ENCODE results near the gene ASB14. TPM values are rescaled to one million over a fixed set of nuclear protein-coding genes. Genes with fewer than 3 reads are reported as not detected.

Gene ASB14
- total RNA-seq, 1 experiment from 2014 or later = 0.03 TPM

DNA sequence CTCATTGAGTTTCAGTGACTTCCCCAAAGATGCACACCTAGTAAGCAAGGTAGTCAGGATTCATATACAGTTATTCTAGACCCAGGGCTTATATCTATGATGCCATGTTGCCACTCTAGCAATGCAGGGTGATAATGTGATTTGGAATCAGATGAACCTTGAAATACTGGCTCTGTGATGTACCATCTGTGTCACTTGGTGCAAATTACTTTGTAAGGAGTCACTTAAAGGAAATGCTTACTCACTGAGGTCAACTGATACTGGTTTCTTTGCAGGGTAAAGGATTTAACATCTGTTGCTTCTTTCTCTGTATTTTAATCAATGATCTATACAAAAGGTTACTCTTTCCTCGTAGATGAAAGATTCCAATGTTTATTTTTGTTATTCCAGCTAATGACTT lies 10.8 kb downstream of the ASB14 start:
- no peak overlapping the region for H3K4me3 ChIP-seq (ENCODE audit: insufficient read depth, low read depth, low read length)
- DNase-seq = no peak
- H3K36me3 ChIP-seq (replicated peaks; ENCODE audit: control insufficient read depth, insufficient read depth, low read length) = no peaks in the 10 kb centered on the region
- no peaks in the 10 kb centered on the region for H3K27me3 ChIP-seq (ENCODE audit: control insufficient read depth, insufficient read depth, low read length)

DNA sequence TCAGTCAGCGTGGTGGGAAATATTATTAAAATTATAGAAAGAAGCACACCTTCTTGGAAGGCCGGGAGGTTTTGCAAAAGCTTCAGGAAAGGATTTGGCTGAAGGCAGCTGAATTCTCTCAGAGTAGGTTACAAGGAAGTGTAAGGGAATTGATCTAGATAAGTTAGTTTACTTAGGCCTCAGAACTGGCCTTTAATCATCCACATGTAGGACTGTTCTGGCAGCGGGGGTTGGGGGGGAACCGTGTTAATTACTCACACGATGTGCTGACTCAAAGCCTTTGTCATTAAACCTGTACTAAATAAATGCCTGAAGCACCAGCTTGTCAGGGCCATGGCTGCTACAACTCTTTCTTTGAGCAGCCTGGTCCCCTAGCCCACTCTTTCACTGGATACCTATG lies 12.8 kb downstream of the ASB14 start:
- Histone ChIP-seq H3K36me3 (replicated peaks; ENCODE audit: control insufficient read depth, insufficient read depth, low read length) (no peaks in the 10 kb centered on the region), H3K27me3 (ENCODE audit: control insufficient read depth, insufficient read depth, low read length) (no peaks in the 10 kb centered on the region), H3K4me3 (ENCODE audit: insufficient read depth, low read depth, low read length) (no peak overlapping the region)
- no peak for DNase-seq

DNA sequence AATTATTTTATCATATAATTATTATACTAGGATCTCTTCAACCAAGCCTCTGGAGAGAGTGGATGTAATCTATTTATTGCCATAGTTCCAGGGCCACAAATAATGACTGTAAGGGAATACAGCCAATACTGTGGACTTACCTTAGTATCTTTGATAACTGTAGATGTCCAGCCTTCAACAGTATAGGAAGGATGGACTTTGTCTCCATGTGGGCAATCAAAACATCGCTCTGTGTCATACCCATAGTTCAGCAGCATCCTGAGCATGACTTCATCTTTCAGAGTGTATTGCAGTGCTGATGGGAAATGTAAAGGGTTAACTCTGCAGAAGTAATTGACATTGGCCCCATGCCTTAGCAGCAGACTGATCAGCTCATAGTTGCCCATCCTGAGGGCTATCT lies 14.2 kb downstream of the ASB14 start:
- no peak overlapping the region for H3K4me3 ChIP-seq (ENCODE audit: insufficient read depth, low read depth, low read length)
- no peak for DNase-seq
- H3K36me3 ChIP-seq (replicated peaks; ENCODE audit: control insufficient read depth, insufficient read depth, low read length) = no peaks in the 10 kb centered on the region
- H3K27me3 ChIP-seq (ENCODE audit: control insufficient read depth, insufficient read depth, low read length) = no peaks in the 10 kb centered on the region

DNA sequence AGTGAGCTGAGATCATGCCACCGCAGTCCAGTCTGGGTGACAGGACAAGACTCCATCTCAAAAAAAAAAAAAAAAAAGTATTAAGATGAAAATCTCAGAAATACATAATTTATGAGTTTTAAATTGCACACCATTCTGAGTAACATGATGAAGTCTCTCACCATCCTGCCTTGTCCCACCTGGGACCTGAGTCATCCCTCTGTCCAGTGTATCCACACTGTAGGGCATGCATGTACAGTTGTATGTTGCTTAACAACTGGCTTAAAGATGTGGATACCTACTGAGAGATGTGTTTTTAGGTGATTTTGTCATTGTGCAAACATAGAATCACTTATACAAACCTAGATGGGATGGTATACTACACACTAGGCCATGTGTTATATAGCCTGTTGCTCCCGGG lies 17.1 kb downstream of the ASB14 start:
- Histone ChIP-seq H3K36me3 (replicated peaks; ENCODE audit: control insufficient read depth, insufficient read depth, low read length) (no peaks in the 10 kb centered on the region), H3K4me3 (ENCODE audit: insufficient read depth, low read depth, low read length) (no peak overlapping the region), H3K27me3 (ENCODE audit: control insufficient read depth, insufficient read depth, low read length) (no peaks in the 10 kb centered on the region)
- no peak for DNase-seq

DNA sequence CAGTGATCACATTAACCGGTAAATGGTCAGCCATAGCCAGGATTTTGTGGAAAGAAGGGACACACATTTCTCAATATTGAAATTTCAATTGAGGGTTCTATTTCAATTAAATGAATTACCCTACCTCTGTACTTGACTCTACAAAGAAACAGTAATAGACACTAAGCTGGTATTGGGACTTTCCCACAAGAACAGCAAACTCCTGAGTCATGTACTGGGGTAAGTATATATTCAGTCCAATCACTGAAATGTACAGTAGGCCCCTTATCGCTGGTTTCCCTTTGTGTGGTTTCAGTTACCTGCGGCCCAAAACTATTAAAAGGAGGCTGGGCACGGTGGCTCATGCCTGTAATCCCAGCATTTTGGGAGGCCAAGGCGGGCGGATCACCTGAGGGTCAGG lies 17.6 kb downstream of the ASB14 start:
- DNase-seq = no peak
- Histone ChIP-seq H3K36me3 (replicated peaks; ENCODE audit: control insufficient read depth, insufficient read depth, low read length) (no peaks in the 10 kb centered on the region), H3K4me3 (ENCODE audit: insufficient read depth, low read depth, low read length) (no peak overlapping the region), H3K27me3 (ENCODE audit: control insufficient read depth, insufficient read depth, low read length) (no peaks in the 10 kb centered on the region)

DNA sequence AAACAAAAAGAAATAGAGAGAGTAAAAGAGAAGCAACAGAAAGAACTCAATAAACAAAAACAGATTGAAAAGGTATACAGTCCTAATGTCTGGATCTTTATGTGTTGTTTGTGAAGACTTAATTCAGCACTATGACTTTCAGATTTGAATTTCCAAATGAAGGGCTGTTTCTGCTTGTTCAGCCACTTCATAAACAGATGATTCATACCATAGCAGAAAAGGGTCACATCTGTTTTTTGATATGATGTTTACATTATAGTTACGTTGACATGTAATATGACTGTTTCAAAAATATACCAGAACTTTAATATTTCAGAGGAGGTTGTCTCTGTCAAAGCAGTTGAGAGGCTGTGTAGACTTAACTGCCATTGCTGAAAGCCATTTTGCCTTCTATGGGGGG lies 24.1 kb downstream of the ASB14 start:
- Histone ChIP-seq H3K36me3 (replicated peaks; ENCODE audit: control insufficient read depth, insufficient read depth, low read length) (peaks cover 1% of the 10 kb centered on the region; the same call in 1 of the 2 replicates), H3K27me3 (ENCODE audit: control insufficient read depth, insufficient read depth, low read length) (no peaks in the 10 kb centered on the region), H3K4me3 (ENCODE audit: insufficient read depth, low read depth, low read length) (no peak overlapping the region)
- no peak for DNase-seq

DNA sequence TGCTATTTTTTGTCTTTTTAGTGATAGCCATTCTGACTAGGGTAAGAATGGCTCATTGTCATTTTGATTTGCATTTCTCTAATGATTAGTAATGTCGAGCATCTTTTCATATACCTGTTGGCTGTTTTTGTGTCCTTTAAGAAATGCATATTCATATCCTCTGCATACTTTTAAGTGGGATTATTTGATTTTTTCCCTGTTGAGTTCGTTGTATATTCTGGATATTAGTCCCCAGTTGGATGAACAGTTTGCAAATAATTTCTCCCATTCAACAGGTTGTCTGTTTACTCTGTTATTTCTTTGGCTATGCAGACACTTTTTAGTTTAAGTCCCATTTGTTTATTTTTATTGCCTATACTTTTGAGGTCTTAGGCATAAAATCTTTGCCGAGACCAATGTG lies 30.6 kb downstream of the ASB14 start:
- DNase-seq = no peak
- H3K27me3 ChIP-seq (ENCODE audit: control insufficient read depth, insufficient read depth, low read length) = no peaks in the 10 kb centered on the region

DNA sequence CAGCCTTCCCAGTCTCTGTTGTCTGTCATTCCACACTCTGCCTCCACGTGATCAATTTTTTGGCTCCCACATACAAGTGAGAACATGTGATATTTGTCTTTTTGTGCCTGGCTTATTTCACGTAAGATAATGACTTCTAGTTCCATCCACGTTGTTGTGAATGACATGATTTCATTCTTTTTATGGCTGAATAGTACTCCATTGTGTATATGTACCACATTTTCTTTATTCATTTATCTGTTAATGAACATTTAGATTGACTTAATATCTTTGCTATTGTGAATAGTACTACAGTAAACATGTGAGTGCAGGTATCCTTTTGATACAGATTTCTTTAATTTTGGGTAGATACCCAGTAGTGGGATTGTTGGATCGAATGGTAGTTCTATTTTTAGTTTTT lies 31.4 kb downstream of the ASB14 start:
- no peak overlapping the region for H3K4me3 ChIP-seq (ENCODE audit: insufficient read depth, low read depth, low read length)
- DNase-seq = no peak
- peaks cover 2% of the 10 kb centered on the region for H3K36me3 ChIP-seq (replicated peaks; ENCODE audit: control insufficient read depth, insufficient read depth, low read length)
- no peaks in the 10 kb centered on the region for H3K27me3 ChIP-seq (ENCODE audit: control insufficient read depth, insufficient read depth, low read length)

More for the DNA sequence above, 30.6 kb downstream of the ASB14 start:
- Histone ChIP-seq H3K4me3 (ENCODE audit: insufficient read depth, low read depth, low read length) (no peak overlapping the region), H3K36me3 (replicated peaks; ENCODE audit: control insufficient read depth, insufficient read depth, low read length) (peaks cover 2% of the 10 kb centered on the region)

DNA sequence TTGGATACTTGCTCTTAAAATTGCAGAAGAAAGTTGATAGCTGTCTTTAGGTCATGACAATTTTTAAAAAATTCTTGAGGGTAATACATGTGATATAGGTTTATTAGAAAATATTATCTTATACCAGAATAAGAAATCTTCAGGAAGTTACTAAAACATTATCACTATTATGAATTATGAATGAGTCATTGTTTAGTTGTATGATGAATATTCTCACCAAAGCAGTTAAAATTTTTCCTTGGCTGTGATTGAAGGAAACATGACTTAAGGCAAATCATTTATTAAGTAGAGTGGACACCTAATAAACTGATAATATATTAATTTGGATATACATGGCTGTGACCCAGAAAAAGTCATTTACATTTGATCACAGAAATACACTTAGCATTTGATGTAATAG lies 34.8 kb downstream of the ASB14 start:
- no peaks in the 10 kb centered on the region for H3K27me3 ChIP-seq (ENCODE audit: control insufficient read depth, insufficient read depth, low read length)
- peaks cover 2% of the 10 kb centered on the region for H3K36me3 ChIP-seq (replicated peaks; ENCODE audit: control insufficient read depth, insufficient read depth, low read length)
- DNase-seq = no peak
- H3K4me3 ChIP-seq (ENCODE audit: insufficient read depth, low read depth, low read length) = no peak overlapping the region

DNA sequence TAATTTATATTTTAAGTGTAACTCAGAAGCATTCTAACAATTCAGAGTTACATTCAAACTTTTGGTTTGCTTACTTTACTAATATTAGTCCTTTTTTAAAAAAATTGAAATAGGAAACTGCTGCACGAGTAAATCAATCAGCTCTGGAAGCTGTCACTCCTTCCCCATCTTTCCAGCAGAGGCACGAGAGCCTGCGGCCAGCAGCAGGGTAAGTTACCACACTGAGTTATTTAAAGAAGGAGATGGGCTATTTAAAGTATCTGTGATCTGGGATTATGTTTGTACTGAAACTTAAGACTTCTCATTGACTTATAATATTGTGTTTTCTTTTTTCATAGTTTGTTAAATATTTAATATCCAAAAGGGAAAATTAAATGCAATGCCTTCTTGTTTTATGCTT lies 35.6 kb downstream of the ASB14 start:
- no peak for DNase-seq
- peaks cover 2% of the 10 kb centered on the region for H3K36me3 ChIP-seq (replicated peaks; ENCODE audit: control insufficient read depth, insufficient read depth, low read length)
- H3K4me3 ChIP-seq (ENCODE audit: insufficient read depth, low read depth, low read length) = no peak overlapping the region
- no peaks in the 10 kb centered on the region for H3K27me3 ChIP-seq (ENCODE audit: control insufficient read depth, insufficient read depth, low read length)

DNA sequence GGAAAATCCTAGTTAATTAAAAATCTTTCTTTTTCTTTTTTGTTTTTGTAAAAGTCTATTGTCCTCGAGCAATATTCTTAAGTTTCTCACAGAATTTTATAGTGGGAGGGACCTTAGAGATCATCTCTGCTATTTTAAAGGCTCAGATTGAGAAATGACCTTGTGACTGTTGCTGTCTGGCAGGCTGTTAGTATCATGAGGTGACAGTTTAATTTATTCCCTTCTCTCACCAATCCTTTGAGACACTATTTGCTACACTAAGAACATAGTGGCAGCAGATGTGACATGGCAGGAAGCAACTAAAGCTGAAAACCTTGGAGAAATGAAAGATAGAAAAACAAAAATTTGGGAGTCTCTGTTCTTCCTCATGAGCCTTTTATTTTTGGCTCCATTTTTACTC lies 40.1 kb downstream of the ASB14 start:
- Histone ChIP-seq H3K4me3 (ENCODE audit: insufficient read depth, low read depth, low read length) (no peak overlapping the region), H3K36me3 (replicated peaks; ENCODE audit: control insufficient read depth, insufficient read depth, low read length) (no peaks in the 10 kb centered on the region; the same call in 1 of the 2 replicates), H3K27me3 (ENCODE audit: control insufficient read depth, insufficient read depth, low read length) (no peaks in the 10 kb centered on the region)
- DNase-seq = no peak

DNA sequence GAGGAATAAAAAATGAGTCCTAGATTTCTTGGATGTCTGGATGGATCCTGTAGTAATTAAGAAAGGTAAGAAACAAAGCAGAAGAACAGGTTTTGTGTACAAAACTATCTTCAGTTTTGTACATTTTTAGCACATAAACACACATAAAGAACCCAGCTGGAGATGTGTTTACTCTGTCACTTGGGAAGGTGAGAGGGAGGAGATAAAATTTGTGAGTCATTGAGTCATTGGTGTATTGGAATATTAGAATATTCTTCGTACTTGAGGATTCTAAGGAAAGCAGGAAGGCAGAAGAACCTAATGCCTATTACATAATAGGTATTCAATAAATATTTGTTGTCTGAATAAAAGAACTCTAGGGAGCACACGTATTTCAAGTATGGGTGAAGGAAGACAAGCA lies 47.5 kb downstream of the ASB14 start:
- Histone ChIP-seq H3K27me3 (ENCODE audit: control insufficient read depth, insufficient read depth, low read length) (no peaks in the 10 kb centered on the region), H3K36me3 (replicated peaks; ENCODE audit: control insufficient read depth, insufficient read depth, low read length) (peaks cover 6% of the 10 kb centered on the region), H3K4me3 (ENCODE audit: insufficient read depth, low read depth, low read length) (no peak overlapping the region)
- no peak for DNase-seq

DNA sequence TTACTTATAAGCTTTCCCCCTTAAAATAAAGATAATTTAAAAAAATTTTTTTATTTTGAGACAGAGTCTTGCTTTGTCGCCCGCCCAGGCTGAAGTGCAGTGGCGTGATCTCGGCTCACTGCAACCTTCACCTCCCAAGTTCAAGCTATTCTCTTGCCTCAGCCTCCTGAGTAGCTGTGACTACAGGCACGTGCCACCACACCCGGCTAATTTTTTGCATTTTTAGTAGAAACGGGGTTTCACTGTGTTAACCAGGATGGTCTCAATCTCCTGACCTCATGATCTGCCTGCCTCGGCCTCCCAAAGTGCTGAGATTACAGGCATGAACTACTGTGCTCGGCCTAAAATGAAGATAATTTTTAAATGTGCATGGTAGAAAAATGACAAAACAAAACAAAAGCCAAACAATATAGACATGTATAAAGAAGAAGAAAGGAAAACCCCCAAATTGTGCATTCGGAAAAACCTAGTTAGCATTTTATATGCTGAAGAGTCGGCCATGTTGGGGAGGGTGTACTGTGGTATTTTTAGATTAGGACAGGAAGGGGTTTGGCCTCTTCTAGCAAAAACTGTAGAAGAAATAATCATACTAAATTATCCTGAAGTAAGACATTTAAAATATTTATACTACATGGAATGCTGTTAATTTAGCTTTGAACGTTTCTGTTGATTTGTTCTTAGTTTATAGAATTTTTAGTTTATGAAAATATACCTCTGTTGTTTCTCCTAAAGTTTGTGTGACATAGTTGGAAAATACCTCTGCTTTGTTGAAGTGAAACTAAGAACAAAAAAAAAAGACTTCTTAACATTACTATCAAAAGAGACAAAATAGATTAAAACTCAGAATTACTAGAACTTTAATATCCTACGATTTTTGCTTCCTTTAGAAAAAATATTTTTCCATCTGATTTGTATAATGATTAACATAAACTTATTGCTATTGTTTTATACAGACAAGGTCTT lies 57.6 kb downstream of the ASB14 start:
- no peak overlapping the region for H3K4me3 ChIP-seq (ENCODE audit: insufficient read depth, low read depth, low read length)
- DNase-seq = no peak

DNA sequence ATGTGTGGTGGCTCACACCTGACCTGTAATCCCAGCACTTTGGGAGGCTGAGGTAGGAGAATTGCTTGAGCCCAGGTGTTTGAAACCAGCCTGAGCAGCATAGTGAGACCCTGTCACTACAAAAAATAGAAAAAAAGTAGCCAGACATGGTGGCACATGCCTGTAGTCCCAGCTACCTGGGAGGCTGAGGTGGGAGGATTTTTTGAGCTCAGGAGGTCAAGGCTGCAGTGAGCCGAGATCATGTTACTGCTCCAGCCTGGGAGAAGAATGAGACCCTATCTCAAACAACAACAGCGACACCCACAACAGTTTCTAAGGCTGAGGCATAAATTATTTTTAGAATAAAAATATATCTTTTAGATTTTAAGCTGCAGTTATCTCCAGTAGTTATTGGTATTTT lies 58.7 kb downstream of the ASB14 start:
- no peak for DNase-seq
- no peaks in the 10 kb centered on the region; the same call in 1 of the 2 replicates for H3K27me3 ChIP-seq (ENCODE audit: control insufficient read depth, insufficient read depth, low read length)
- no peaks in the 10 kb centered on the region for H3K36me3 ChIP-seq (replicated peaks; ENCODE audit: control insufficient read depth, insufficient read depth, low read length)

More for the DNA sequence above, 57.6 kb downstream of the ASB14 start:
- Histone ChIP-seq H3K27me3 (ENCODE audit: control insufficient read depth, insufficient read depth, low read length) (no peaks in the 10 kb centered on the region), H3K36me3 (replicated peaks; ENCODE audit: control insufficient read depth, insufficient read depth, low read length) (no peaks in the 10 kb centered on the region)

DNA sequence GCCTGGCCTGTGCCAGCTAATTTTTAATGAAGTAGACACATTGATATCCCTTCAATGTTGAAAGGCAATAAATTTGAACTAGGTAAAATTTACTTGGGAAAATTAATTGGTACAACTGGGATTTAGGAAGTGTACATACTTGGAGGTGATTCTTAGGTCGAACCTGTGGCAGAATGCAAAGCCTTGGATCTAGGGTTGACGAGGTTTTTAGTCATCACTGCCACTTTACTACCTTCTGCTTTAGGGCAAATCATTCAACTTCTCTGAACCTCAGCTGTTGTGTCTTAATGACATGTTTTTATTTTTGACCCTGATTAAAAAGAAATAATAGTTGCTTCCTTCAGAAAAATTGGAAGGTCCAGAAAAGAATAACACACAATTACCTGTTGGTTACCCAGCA lies 62.5 kb downstream of the ASB14 start:
- peaks cover 2% of the 10 kb centered on the region for H3K27me3 ChIP-seq (ENCODE audit: control insufficient read depth, insufficient read depth, low read length)
- H3K36me3 ChIP-seq (replicated peaks; ENCODE audit: control insufficient read depth, insufficient read depth, low read length) = no peaks in the 10 kb centered on the region
- no peak overlapping the region for H3K4me3 ChIP-seq (ENCODE audit: insufficient read depth, low read depth, low read length)
- DNase-seq = no peak

More for the DNA sequence above, 58.7 kb downstream of the ASB14 start:
- H3K4me3 ChIP-seq (ENCODE audit: insufficient read depth, low read depth, low read length) = no peak overlapping the region

All from H7 (cell line).